Natural killer cell (primary cell): Measurements from ENCODE around the gene FHIT. TPM values are rescaled to one million over a fixed set of nuclear protein-coding genes. Genes with fewer than 3 reads are reported as not detected.

Source experiments
- ATAC-seq, 3 donors: fragments of 150-1000 bp in 2 of 3; fragments of 200-7000 bp in 1 of 3; cut with Tn5 transposase; 1 replicate in 1 of 3; 2 replicates in 2 of 3; pipeline ENCODE4 v1.10.0; 2021; ENCODE audit warnings: mild to moderate bottlenecking in 2 of 3, moderate library complexity in 2 of 3
- DNase-seq, 2 donors: peaks; one replicate each; pipeline versions ENCODE4 v3.0.0 to v3.0.0-alpha.2; 2013 to 2021; ENCODE audit warnings: mixed read lengths in 1 of 2
- H3K27ac ChIP-seq: one replicate; pipeline ENCODE4 v1.5.1; 2013; ENCODE audit warnings: mild to moderate bottlenecking, low read length
- H3K27me3 ChIP-seq: one replicate; pipeline ENCODE4 v1.6.1; 2013; ENCODE audit warnings: low read length; ENCODE audit not compliant: control insufficient read depth, insufficient read depth
- H3K36me3 ChIP-seq: one replicate; pipeline ENCODE4 v1.6.1; 2013; ENCODE audit warnings: low read length; ENCODE audit not compliant: control insufficient read depth, insufficient read depth
- H3K4me1 ChIP-seq: one replicate; pipeline ENCODE4 v1.6.1; 2013; ENCODE audit warnings: low read length; ENCODE audit not compliant: control insufficient read depth, insufficient read depth
- H3K4me3 ChIP-seq: one replicate; pipeline ENCODE4 v1.5.1; 2013; ENCODE audit warnings: low read length
- H3K9me3 ChIP-seq: one replicate; pipeline ENCODE4 v1.6.1; 2013; ENCODE audit warnings: low read length; ENCODE audit not compliant: control insufficient read depth, insufficient read depth
- H3K27ac Mint-ChIP-seq, 2 donors: one replicate each; pipeline ENCODE4 v1.8.0; 2022; ENCODE audit warnings: mild to moderate bottlenecking in 2 of 2, mixed read lengths in 2 of 2, moderate library complexity in 1 of 2
- H3K27me3 Mint-ChIP-seq, 2 donors: one replicate each; pipeline ENCODE4 v1.8.0; 2022; ENCODE audit warnings: low read depth in 2 of 2, mixed read lengths in 2 of 2
- H3K36me3 Mint-ChIP-seq: one replicate; pipeline ENCODE4 v1.8.0; 2022; ENCODE audit warnings: mixed read lengths
- H3K4me1 Mint-ChIP-seq, 2 donors: one replicate each; pipeline ENCODE4 v1.8.0; 2022; ENCODE audit warnings: mixed read lengths in 2 of 2
- H3K4me3 Mint-ChIP-seq: one replicate; pipeline ENCODE4 v1.8.0; 2022; ENCODE audit warnings: mild to moderate bottlenecking, moderate library complexity, mixed read lengths
- H3K9me3 Mint-ChIP-seq, 2 donors: one replicate each; pipeline ENCODE4 v1.8.0; 2022; ENCODE audit warnings: mixed read lengths in 2 of 2
- CTCF ChIP-seq: fragments of 200-600 bp; IDR thresholded peaks from one replicate; pipeline ENCODE4 v1.8.0; 2022; ENCODE audit warnings: antibody characterized with exemption
- WGBS: methylation state at CpG from one replicate; pipeline ENCODE4 v1.1.7; 2013; ENCODE audit warnings: missing lambda C conversion rate; ENCODE audit not compliant: insufficient coverage; 5-methylcytosine and 5-hydroxymethylcytosine counted together
- intact Hi-C: fragments of 100-400 bp; cut with micrococcal nuclease; formaldehyde crosslinking; loops from one replicate; pipeline ENCODE4 v1.14.2; 2022
- total RNA-seq, 4 donors: library from RNA; stranded (reverse); fragments of 120-200 nt in 1 of 4; gene quantifications; one replicate each; pipeline versions ENCODE4 v1.2.3 to v1.2.4, GENCODE V29; 2013 to 2022

The FHIT gene
- total RNA-seq, 3 donors from 2014 or later (not counting 1 experiment from before 2014, with no cell fraction given), result 2.7 to 6.1 (median 3.3) TPM

GRCh38 chr3:60046210-60046609 is 1205.0 kb downstream of the FHIT start:
- TF ChIP-seq CTCF, result no peak
- peaks cover 0 to 2% of the 10 kb centered on the region in 2 donors for H3K9me3 Mint-ChIP-seq
- Histone ChIP-seq H3K27me3 (no peaks in the 10 kb centered on the region), H3K4me3 (no peak overlapping the region), H3K27ac (no peak overlapping the region), H3K4me1 (peaks cover 15% of the 10 kb centered on the region), H3K9me3 (peaks cover 3% of the 10 kb centered on the region), H3K36me3 (no peaks in the 10 kb centered on the region)
- ATAC-seq, result no peak
- no peak overlapping the region for H3K4me3 Mint-ChIP-seq
- DNase-seq, result no peak
- 95% methylated on average over 6 of the region's 6 CpGs for WGBS
- peaks cover 21 to 28% of the 10 kb centered on the region in 2 donors for H3K4me1 Mint-ChIP-seq
- H3K36me3 Mint-ChIP-seq, result peaks cover 9% of the 10 kb centered on the region
- no peak overlapping the region for H3K27ac Mint-ChIP-seq
- intact Hi-C loops, result no loop called here
- H3K27me3 Mint-ChIP-seq, result no peaks in the 10 kb centered on the region

GRCh38 chr3:60045686-60046085 is 1205.6 kb downstream of the FHIT start:
- Histone ChIP-seq H3K9me3 (peaks cover 3% of the 10 kb centered on the region), H3K4me3 (no peak overlapping the region), H3K36me3 (no peaks in the 10 kb centered on the region), H3K27ac (no peak overlapping the region), H3K27me3 (no peaks in the 10 kb centered on the region), H3K4me1 (peaks cover 15% of the 10 kb centered on the region)
- no peak for ATAC-seq
- H3K36me3 Mint-ChIP-seq, result peaks cover 9% of the 10 kb centered on the region
- intact Hi-C loops, result no loop called here
- peaks cover 21 to 28% of the 10 kb centered on the region in 2 donors for H3K4me1 Mint-ChIP-seq
- no peak overlapping the region for H3K4me3 Mint-ChIP-seq
- DNase-seq, result no peak
- H3K27ac Mint-ChIP-seq, result no peak overlapping the region
- no peaks in the 10 kb centered on the region for H3K27me3 Mint-ChIP-seq
- WGBS, result 100% methylated on average over 1 of the region's 1 CpG
- H3K9me3 Mint-ChIP-seq, result peaks cover 0 to 2% of the 10 kb centered on the region in 2 donors
- TF ChIP-seq CTCF, result no peak

GRCh38 chr3:60036803-60037202 is 1214.4 kb downstream of the FHIT start:
- H3K36me3 ChIP-seq, result no peaks in the 10 kb centered on the region
- Mint-ChIP-seq H3K27me3 (no peaks in the 10 kb centered on the region), H3K36me3 (no peaks in the 10 kb centered on the region), H3K4me1 (peaks cover 0 to 6% of the 10 kb centered on the region in 2 donors), H3K9me3 (no peaks in the 10 kb centered on the region), H3K4me3 (no peak overlapping the region), H3K27ac (no peak overlapping the region)
- TF ChIP-seq CTCF, result no peak
- H3K4me1 ChIP-seq, result no peaks in the 10 kb centered on the region
- no peaks in the 10 kb centered on the region for H3K27me3 ChIP-seq
- no peak for ATAC-seq
- no peak overlapping the region for H3K4me3 ChIP-seq
- intact Hi-C loops, result no loop called here
- no peak for DNase-seq
- 97% methylated on average over 7 of the region's 7 CpGs for WGBS
- no peak overlapping the region for H3K27ac ChIP-seq
- H3K9me3 ChIP-seq, result no peaks in the 10 kb centered on the region

GRCh38 chr3:60033901-60034453 is 1217.3 kb downstream of the FHIT start:
- no peak for ATAC-seq
- Mint-ChIP-seq H3K9me3 (no peaks in the 10 kb centered on the region), H3K27ac (no peak overlapping the region), H3K27me3 (no peaks in the 10 kb centered on the region), H3K4me3 (no peak overlapping the region), H3K36me3 (no peaks in the 10 kb centered on the region), H3K4me1 (peaks cover 0 to 6% of the 10 kb centered on the region in 2 donors)
- 80% methylated on average over 1 of the region's 3 CpGs for WGBS
- Histone ChIP-seq H3K27ac (no peak overlapping the region), H3K4me3 (no peak overlapping the region), H3K9me3 (no peaks in the 10 kb centered on the region), H3K4me1 (no peaks in the 10 kb centered on the region), H3K27me3 (no peaks in the 10 kb centered on the region), H3K36me3 (no peaks in the 10 kb centered on the region)
- intact Hi-C loops, result no loop called here
- no peak for DNase-seq
- no peak for TF ChIP-seq CTCF
